ENCODE measurements around the gene NOC2L.
"Not testable (repeated sequence)": the region's sequence is repeated elsewhere in the genome, so short reads cannot be mapped to it uniquely, and the experiment has no call there.

Gene NOC2L

DNA sequence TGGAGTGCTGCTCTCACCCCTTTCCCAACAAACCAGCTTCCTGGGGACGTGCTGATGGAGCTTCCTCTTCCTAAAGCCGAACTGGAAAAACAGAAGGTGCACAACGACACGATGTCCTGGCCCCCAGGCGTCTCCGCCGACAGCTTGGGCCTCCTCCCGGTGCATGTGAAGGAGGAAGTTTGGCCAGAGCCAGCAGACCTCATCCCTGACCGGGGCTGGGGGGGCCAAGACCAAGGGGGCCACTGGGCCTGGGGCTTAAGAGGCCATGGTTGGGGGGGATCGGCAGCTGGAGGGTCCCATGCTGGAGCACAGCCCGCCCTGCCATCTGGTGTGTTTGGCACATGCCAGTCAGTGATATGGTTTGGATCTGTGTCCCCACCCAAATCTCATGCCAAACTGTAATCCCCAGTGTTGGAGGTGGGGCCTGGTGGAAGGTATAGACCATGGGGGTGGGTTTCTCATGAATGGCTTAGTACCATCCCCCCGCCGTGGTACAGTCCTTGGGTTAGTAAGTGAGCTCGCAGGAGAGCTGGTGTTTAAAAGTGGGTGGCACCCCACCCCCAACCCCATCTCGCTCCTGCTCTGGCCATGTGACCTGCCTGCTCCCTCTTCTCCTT is 34.4 kb upstream of the NOC2L start:
- no peak for DNase-seq (ENCODE audit: low spot score)

DNA sequence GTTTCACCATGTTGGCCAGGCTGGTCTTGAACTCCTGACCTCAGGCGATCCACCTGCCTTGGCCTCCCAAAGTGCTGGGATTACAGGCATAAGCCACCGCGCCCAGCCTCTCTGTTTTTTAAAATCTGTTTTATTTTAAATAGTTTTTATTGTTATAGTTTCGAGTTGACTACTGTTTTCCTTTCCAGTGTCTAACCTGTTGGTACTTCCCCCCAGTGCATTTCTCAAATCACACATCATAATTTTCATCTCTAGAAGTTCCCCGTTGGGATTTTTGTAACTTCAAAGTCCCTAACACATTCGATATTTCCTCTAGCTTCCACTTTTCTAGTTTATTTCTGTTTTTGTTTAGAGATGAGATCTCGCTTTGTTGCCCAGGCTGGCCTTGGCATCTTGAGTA is 33.3 kb upstream of the NOC2L start:
- DNase-seq (ENCODE audit: low spot score), result no peak

GRCh38 chr1:991895-992294 is 32.8 kb upstream of the NOC2L start:
- no peak for DNase-seq (ENCODE audit: low spot score)

GRCh38 chr1:991275-991674 is 32.2 kb upstream of the NOC2L start:
- not testable (repeated sequence) for DNase-seq (ENCODE audit: low spot score)

DNA sequence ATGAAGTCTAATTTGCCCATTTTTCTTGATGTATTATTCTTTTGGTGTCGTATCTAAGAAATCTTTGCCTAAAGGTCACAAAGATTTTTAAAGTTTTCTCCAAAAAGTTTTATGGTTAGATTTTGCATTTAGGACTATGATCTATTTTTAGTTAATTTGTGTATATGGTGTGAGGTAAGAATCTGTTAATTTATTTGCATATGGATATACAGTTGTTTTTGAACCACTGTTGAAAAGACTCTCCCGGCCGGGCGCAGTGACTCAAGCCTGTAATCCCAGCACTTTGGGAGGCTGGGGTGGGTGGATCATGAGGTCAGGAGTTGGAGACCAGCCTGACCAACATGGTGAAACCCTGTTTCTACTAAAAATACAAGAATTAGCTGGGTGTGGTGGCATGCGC is 29.0 kb upstream of the NOC2L start:
- DNase-seq (ENCODE audit: low spot score), result not testable (repeated sequence)

- no peak for DNase-seq (ENCODE audit: low spot score)
These were observed 26.1 kb upstream of the NOC2L start for GRCh38 chr1:985126-985525.

- no peak for DNase-seq (ENCODE audit: low spot score)
These were observed 25.4 kb upstream of the NOC2L start for GRCh38 chr1:984476-984814.

DNA sequence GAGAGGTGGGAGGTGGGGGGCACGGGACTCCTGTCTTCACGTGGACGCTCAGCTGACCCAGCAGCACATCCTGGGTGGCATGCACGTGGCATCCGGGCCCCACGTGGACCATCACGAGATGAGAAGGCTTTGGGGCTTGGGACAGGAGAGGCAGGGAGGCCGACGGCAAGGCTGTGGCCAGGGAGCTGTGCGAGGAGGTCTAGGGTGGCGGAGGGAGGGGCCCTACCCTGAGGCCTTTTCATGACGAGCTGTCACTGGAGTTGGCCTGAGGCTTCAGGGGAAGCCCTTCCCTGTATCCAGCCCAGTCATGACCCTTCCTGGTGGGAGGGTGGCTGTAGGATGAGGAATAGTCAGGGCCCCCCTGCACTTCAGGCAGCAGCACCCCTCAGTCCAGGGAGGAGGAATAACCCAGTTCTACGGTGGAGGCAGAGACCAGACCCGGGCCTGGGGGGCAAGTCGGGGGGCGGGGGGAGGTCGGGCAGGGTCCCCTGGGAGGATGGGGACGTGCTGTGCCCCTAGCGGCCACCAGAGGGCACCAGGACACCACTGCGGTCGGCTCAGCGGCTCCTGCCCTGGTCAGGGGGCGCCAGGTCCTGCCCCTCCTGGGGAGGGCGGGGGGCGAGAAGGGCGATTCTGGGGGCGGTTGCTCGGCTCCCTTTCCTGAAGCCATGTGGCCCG is 24.9 kb upstream of the NOC2L start:
- DNase-seq (ENCODE audit: low spot score), result no peak

DNA sequence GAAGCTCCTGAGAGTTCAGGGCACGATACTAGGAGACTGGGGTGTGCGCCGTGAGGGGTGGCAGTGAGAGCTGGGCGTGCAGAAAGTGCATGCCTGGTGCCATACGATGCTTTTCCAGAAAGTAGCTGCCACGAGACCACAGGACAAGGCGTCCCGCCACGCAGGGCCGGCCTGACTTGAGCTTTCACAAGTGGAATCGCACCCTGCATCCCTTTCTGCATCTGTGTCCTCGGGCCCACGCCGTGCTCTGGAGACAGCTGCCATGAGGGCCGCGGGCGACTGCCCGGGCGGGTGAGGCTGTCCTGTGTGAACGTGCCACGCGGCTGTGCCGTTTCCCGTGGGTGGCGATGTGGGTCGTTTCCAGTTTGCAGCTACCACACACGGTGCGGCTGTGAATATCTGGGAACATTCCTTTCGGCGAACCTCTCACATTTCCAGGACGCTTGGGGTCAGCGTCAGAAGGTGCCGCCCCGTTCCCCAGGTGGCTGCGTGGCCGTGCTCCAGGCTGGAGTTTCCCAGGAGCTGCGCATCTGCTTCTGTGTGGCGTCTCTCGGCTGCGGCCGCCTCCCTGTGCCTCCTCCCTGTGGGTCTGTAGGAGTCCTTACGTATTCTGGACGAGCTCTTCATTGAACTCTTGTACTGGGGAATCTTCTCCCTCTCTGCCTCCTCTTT is 23.8 kb upstream of the NOC2L start:
- DNase-seq (ENCODE audit: low spot score), result no peak

- no peak for DNase-seq (ENCODE audit: low spot score)
These were observed 23.0 kb upstream of the NOC2L start, which contains the start of gene PERM1 for GRCh38 chr1:981955-982558. Gene PERM1, minus strand, starts transcription at chr1:982093. Its CDS starts 1,064 bp downstream, at chr1:981029.

DNA sequence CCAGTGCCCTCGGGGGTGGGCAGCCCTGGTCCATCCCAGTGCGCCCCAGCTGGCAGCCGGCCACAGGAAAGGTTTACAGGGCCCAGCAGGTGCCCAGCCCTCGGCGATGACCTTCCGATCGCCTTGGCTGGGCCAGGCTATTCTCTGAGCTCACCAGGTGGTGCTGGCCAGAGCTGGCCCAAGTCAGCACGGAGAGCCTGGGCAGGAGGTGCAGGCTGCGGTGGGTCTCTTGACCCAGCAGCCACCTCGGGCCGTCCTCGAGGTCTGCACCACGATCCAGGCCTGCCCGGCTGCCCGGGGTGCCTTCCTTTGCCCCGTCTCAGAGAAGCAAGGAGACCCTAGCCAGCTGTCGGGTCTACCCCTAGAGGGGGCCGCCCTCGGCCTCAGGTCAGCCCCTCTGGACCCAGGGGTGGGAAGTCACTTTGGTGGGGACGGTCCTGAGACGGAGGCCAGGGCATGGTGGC is 22.5 kb upstream of the NOC2L start:
- no peak for DNase-seq (ENCODE audit: low spot score)

- no peak for DNase-seq (ENCODE audit: low spot score)
These were observed 21.7 kb upstream of the NOC2L start for GRCh38 chr1:980602-981395.

DNA sequence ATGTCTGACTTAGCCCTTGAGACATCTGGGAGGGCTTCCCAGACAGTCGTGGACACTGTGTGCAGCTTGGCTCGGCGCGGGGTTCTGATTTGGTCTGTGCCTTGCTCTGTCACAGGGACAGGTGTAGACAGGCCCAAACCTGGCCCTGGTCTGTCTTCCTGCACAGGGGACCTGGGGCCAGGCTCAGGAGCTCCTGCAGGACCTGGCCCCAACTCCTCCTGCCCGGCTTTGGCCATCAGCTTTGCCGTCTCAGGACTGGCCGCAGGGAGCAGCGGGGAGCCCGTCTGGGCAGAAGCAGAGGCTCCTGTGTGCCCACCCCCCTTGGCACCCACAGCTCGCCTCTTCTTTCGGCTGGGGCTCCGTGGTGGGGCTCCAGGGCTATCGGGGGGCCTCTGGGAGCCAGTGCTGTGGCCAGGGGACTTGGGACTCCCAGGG is 21.1 kb upstream of the NOC2L start:
- no peak for DNase-seq (ENCODE audit: low spot score)

DNA sequence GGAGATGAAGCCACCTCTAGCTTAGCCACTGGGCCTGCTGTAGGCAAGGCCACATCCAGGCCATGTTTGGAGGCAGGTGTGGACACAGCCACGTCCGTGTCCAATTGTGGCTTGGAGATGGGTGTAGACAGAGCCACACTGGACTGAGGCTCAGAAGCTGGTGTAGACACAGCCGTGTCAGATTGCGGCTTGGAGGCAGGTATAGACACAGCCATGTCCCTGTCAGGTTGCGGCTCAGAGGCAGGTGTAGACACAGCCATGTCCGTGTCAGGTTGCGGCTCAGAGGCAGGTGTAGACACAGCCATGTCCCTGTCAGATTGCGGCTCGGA is 20.7 kb upstream of the NOC2L start:
- DNase-seq (ENCODE audit: low spot score), result no peak

DNA sequence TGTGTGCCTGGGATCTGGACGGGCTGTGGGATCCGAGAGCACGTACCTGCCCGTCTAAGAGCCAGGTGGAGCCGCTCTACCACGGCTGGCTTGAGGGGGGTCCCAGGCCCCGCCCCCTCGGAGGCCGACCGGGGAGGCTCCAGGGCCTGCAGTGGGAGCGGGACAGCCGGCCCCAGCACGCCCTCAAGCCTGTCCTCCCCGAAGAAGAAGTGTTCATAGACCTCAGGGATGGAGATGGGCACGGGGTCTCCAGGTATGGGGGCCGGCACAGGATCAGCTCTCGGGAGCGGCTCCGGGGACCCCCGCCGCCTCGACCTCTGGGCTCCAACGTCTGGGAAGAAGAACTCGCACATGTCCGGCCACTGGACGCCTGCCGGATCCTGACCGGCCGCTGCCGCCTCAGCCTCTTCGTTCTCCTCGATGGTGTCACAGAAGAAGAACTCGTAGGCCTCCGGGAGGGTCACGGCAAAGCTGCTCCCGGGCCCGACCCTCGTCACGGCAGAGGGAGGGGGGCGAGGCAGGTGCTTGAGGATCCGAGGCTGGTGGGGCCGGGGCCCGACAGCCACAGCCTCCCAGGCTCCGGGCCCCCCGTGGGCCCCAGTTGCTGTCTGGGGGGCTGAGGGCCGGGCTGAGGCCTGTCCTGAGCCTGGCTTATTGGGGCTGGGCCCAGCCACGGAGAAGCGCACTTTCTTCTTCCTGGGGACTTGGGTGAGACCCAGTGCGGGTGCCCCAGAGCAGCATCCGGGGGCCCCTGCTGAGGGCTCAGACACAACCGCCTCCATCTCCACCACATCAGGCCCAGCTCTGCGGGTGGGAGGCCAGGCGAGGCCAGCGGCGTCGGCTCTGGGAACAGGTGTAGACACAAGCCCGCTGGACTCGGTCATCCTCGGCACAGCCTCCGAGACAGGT is 20.0 kb upstream of the NOC2L start:
- DNase-seq (ENCODE audit: low spot score), result no peak

GRCh38 chr1:978069-978834 is 19.2 kb upstream of the NOC2L start:
- DNase-seq (ENCODE audit: low spot score), result no peak

DNA sequence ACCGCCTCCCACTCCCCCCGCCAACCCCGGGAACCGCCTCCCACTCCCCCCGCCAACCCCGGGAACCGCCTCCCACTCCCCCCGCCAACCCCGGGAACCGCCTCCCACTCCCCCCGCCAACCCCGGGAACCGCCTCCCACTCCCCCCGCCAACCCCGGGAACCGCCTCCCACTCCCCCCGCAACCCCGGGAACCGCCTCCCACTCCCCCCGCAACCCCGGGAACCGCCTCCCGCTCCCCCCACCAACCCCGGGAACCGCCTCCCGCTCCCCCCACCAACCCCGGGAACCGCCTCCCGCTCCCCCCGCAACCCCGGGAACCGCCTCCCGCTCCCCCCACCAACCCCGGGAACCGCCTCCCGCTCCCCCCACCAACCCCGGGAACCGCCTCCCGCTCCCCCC is 17.7 kb upstream of the NOC2L start:
- DNase-seq (ENCODE audit: low spot score), result not testable (repeated sequence)

DNA sequence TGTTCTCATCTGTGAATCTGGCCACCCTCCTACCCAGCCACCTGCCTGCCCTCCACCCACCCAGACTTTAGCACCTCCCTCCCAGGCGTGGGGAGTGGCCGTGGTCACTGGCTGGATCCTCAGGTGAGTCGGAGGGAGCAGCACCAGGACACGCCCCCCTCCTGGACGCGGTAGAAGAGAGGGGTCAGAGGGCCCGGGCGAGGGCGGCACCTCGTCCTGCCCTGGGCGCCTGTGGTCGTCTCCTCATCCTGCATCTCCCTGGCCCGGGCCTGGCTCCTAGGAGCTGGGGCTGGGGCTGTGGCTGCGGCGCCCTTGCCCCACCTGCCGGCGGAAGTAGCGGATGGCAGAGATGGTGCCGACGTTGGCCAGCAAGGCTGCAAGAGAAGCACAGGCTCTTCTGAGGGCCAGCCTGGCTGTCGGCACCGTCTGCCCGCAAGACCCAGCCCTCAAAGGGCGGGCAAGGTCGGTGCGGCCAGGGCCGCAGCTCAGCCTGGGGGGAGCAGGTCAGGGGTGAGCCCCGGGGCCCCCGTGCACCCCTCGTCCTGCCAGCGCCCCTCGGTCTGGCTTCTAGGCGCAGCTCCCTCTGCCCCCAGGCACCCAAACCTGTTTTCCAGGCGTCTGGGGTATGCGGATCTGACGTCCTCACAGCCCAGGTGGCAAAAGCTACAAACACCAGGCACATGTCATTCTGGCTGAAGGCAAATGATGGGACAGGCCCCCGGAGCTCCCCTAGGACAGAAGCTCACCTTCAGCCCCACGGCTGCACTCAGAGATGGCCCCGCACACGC is 17.0 kb upstream of the NOC2L start:
- DNase-seq (ENCODE audit: low spot score), result peak; percentile 80

DNA sequence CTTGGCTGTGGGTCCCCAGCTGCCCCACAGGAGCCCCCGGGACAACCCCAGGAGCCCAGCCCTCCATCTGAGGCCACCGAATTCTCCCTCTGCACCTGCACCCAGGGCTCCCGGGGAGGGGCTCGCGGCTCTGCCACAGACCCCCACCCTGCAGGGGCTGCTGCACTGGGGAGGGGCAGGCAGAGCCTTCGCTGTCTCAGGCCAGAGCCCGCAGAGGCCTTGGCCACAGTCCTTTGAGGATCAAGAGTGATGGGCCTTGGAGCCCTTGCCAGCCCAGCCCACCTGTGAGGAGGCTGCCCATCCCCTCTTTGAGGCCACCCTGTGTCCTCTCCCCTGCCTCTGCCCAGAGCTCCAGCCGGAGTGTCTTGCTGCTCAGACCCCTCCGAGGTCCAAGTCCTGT is 16.3 kb upstream of the NOC2L start:
- DNase-seq (ENCODE audit: low spot score), result no peak

Measured in SW480 (cell line).